ENCODE measurements around the gene FAF1. TPM values are rescaled to one million over a fixed set of nuclear protein-coding genes. Genes with fewer than 3 reads are reported as not detected.

FAF1 gene
- total and polyA plus RNA-seq, 2 donors (not counting 1 experiment from before 2014, with no cell fraction given): 39.6 to 40.0 TPM

GRCh38 chr1:50412813-50413476, 547.1 kb downstream of the FAF1 start:
- no peaks in the 10 kb centered on the region for H3K79me2 ChIP-seq (ENCODE audit: control insufficient read depth, insufficient read depth, low read length)
- no peak overlapping the region for H3K4me2 ChIP-seq (ENCODE audit: extremely low read depth, insufficient read depth, low read length)
- H3K4me3 ChIP-seq (replicated peaks in 1 of 4; ENCODE audit: control extremely low read depth in 1 of 4, insufficient read depth in 1 of 4, low read depth in 3 of 4, low read length in 4 of 4): no peak overlapping the region
- H3K27ac ChIP-seq (ENCODE audit: insufficient read depth, low read length): no peak overlapping the region
- peaks cover 48% of the 10 kb centered on the region for H3K27me3 ChIP-seq (ENCODE audit: control insufficient read depth, insufficient read depth, low read length)
- no peak overlapping the region for H2AFZ ChIP-seq (ENCODE audit: low read length)
- H4K20me1 ChIP-seq (ENCODE audit: control insufficient read depth, extremely low read depth, insufficient read depth, low read length): no peaks in the 10 kb centered on the region
- TF ChIP-seq EZH2 (IDR thresholded peaks at IDR 0.05; ENCODE audit: low read length, missing control alignments): no peak
- TF ChIP-seq, protein P1, sequence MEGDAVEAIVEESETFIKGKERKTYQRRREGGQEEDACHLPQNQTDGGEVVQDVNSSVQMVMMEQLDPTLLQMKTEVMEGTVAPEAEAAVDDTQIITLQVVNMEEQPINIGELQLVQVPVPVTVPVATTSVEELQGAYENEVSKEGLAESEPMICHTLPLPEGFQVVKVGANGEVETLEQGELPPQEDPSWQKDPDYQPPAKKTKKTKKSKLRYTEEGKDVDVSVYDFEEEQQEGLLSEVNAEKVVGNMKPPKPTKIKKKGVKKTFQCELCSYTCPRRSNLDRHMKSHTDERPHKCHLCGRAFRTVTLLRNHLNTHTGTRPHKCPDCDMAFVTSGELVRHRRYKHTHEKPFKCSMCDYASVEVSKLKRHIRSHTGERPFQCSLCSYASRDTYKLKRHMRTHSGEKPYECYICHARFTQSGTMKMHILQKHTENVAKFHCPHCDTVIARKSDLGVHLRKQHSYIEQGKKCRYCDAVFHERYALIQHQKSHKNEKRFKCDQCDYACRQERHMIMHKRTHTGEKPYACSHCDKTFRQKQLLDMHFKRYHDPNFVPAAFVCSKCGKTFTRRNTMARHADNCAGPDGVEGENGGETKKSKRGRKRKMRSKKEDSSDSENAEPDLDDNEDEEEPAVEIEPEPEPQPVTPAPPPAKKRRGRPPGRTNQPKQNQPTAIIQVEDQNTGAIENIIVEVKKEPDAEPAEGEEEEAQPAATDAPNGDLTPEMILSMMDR (conservative IDR thresholded peaks at IDR 0.05 in 1 of 2, IDR thresholded peaks at IDR 0.05 in 1 of 2; ENCODE audit: low read depth in 1 of 2, low read length in 2 of 2): no peak
- H3K36me3 ChIP-seq (ENCODE audit: control insufficient read depth, insufficient read depth, low read length): no peaks in the 10 kb centered on the region
- H3K9me3 ChIP-seq (ENCODE audit: control insufficient read depth, insufficient read depth, low read depth, low read length): no peaks in the 10 kb centered on the region
- DNase-seq (ENCODE audit: low read depth in 2 of 2): no peak
- H3K9ac ChIP-seq (ENCODE audit: insufficient read depth, low read length): no peak overlapping the region
- H3K4me1 ChIP-seq (ENCODE audit: control insufficient read depth, extremely low read depth, insufficient read depth, low read length): no peaks in the 10 kb centered on the region

DNA sequence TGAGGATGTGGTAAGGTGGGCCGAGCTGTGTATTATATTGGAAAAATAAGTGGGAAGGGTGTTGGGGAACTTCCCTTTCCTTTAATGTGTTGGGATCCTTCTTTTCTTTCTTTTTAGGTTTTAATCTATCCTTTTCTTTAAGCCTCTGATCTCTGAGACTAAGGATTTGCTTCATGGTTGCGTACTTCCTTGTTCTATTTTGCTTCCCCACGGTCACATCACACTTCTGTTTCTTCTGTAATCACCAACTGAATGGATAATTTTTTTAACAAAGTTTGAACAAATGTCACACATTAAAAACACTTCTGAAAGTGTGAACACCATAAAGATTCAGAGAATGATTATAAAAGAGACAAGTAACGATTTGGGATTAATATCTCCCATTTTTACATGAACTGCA, 554.3 kb downstream of the FAF1 start:
- H3K4me2 ChIP-seq (ENCODE audit: extremely low read depth, insufficient read depth, low read length): no peak overlapping the region
- DNase-seq (ENCODE audit: low read depth in 2 of 2): no peak
- no peaks in the 10 kb centered on the region for H3K36me3 ChIP-seq (ENCODE audit: control insufficient read depth, insufficient read depth, low read length)
- H3K4me1 ChIP-seq (ENCODE audit: control insufficient read depth, extremely low read depth, insufficient read depth, low read length): no peaks in the 10 kb centered on the region
- no peaks in the 10 kb centered on the region for H3K9me3 ChIP-seq (ENCODE audit: control insufficient read depth, insufficient read depth, low read depth, low read length)
- no peak overlapping the region for H3K9ac ChIP-seq (ENCODE audit: insufficient read depth, low read length)
- H3K4me3 ChIP-seq (replicated peaks in 1 of 4; ENCODE audit: control extremely low read depth in 1 of 4, insufficient read depth in 1 of 4, low read depth in 3 of 4, low read length in 4 of 4): no peak overlapping the region
- no peaks in the 10 kb centered on the region for H3K27me3 ChIP-seq (ENCODE audit: control insufficient read depth, insufficient read depth, low read length)
- H3K79me2 ChIP-seq (ENCODE audit: control insufficient read depth, insufficient read depth, low read length): no peaks in the 10 kb centered on the region
- TF ChIP-seq, protein P1 (conservative IDR thresholded peaks at IDR 0.05 in 1 of 2, IDR thresholded peaks at IDR 0.05 in 1 of 2; ENCODE audit: low read depth in 1 of 2, low read length in 2 of 2): no peak
- no peak for TF ChIP-seq EZH2 (IDR thresholded peaks at IDR 0.05; ENCODE audit: low read length, missing control alignments)
- H4K20me1 ChIP-seq (ENCODE audit: control insufficient read depth, extremely low read depth, insufficient read depth, low read length): no peaks in the 10 kb centered on the region
- H3K27ac ChIP-seq (ENCODE audit: insufficient read depth, low read length): no peak overlapping the region
- H2AFZ ChIP-seq (ENCODE audit: low read length): no peak overlapping the region

GRCh38 chr1:50393522-50394120, 566.4 kb downstream of the FAF1 start:
- Histone ChIP-seq H3K36me3 (ENCODE audit: control insufficient read depth, insufficient read depth, low read length) (no peaks in the 10 kb centered on the region), H3K4me2 (ENCODE audit: extremely low read depth, insufficient read depth, low read length) (no peak overlapping the region), H3K4me3 (replicated peaks in 1 of 4; ENCODE audit: control extremely low read depth in 1 of 4, insufficient read depth in 1 of 4, low read depth in 3 of 4, low read length in 4 of 4) (no peak overlapping the region), H4K20me1 (ENCODE audit: control insufficient read depth, extremely low read depth, insufficient read depth, low read length) (no peaks in the 10 kb centered on the region), H3K27ac (ENCODE audit: insufficient read depth, low read length) (no peak overlapping the region), H3K9ac (ENCODE audit: insufficient read depth, low read length) (no peak overlapping the region), H3K27me3 (ENCODE audit: control insufficient read depth, insufficient read depth, low read length) (no peaks in the 10 kb centered on the region), H2AFZ (ENCODE audit: low read length) (no peak overlapping the region), H3K4me1 (ENCODE audit: control insufficient read depth, extremely low read depth, insufficient read depth, low read length) (no peaks in the 10 kb centered on the region), H3K9me3 (ENCODE audit: control insufficient read depth, insufficient read depth, low read depth, low read length) (no peaks in the 10 kb centered on the region), H3K79me2 (ENCODE audit: control insufficient read depth, insufficient read depth, low read length) (no peaks in the 10 kb centered on the region)
- DNase-seq (ENCODE audit: low read depth in 2 of 2): no peak
- TF ChIP-seq, protein P1 (conservative IDR thresholded peaks at IDR 0.05 in 1 of 2, IDR thresholded peaks at IDR 0.05 in 1 of 2; ENCODE audit: low read depth in 1 of 2, low read length in 2 of 2): no peak
- no peak for TF ChIP-seq EZH2 (IDR thresholded peaks at IDR 0.05; ENCODE audit: low read length, missing control alignments)

Other genes with a start within 250 kb of the FAF1 start
- gene CDKN2C, start 10.0 kb upstream of the FAF1 start, total RNA-seq: 19.8 and 31.5 TPM in 2 replicates
- 24.4 and 42.8 TPM in 2 replicates for gene CDKN2C, start 10.0 kb upstream of the FAF1 start, polyA plus RNA-seq
- gene C1orf185, start 142.0 kb upstream of the FAF1 start, total RNA-seq: not detected in 2 replicates
- gene C1orf185, start 142.0 kb upstream of the FAF1 start, polyA plus RNA-seq: not detected in 2 replicates